H9 (cell line): ENCODE data around the gene PCDHGA9. TPM values are rescaled to one million over a fixed set of nuclear protein-coding genes. Genes with fewer than 3 reads are reported as not detected.

Source experiments
- DNase-seq: peaks from one replicate; pipeline ENCODE4 v3.0.0-alpha.2; 2017
- H2AFZ ChIP-seq: one replicate; pipeline ENCODE4 v1.6.1; 2013; ENCODE audit warnings: mild to moderate bottlenecking, low read length, control low read depth, moderate library complexity
- H2AK5ac ChIP-seq: 2 replicates; pipeline ENCODE4 v1.6.1; 2013; ENCODE audit warnings: low read length, control low read depth, mixed read lengths; ENCODE audit not compliant: insufficient read length
- H2BK120ac ChIP-seq: one replicate; pipeline ENCODE4 v1.6.1; 2013; ENCODE audit warnings: low read depth, mild to moderate bottlenecking, low read length, control low read depth, inconsistent platforms; ENCODE audit not compliant: poor library complexity, severe bottlenecking
- H2BK12ac ChIP-seq: 2 replicates; pipeline ENCODE4 v1.6.1; 2013; ENCODE audit warnings: low read length, control low read depth, mixed read lengths, low read depth; ENCODE audit not compliant: insufficient read length
- H2BK15ac ChIP-seq: 2 replicates; pipeline ENCODE4 v1.6.1; 2013; ENCODE audit warnings: low read depth, low read length, control low read depth
- H2BK20ac ChIP-seq: one replicate; pipeline ENCODE4 v1.6.1; 2013; ENCODE audit warnings: low read depth, mild to moderate bottlenecking, low read length, control low read depth, inconsistent platforms; ENCODE audit not compliant: poor library complexity, severe bottlenecking
- H2BK5ac ChIP-seq: 2 replicates; pipeline ENCODE4 v1.6.1; 2013; ENCODE audit warnings: low read length, control low read depth, mixed read lengths; ENCODE audit not compliant: insufficient read length
- H3K14ac ChIP-seq: 2 replicates; pipeline ENCODE4 v1.6.1; 2013; ENCODE audit warnings: low read length, control low read depth; ENCODE audit not compliant: insufficient read depth
- H3K18ac ChIP-seq: 2 replicates; pipeline ENCODE4 v1.6.1; 2013; ENCODE audit warnings: low read depth, mild to moderate bottlenecking, mixed read lengths, low read length, control low read depth; ENCODE audit not compliant: insufficient read length
- H3K23ac ChIP-seq: 2 replicates; pipeline ENCODE4 v1.6.1; 2013; ENCODE audit warnings: low read length, control low read depth, mixed read lengths, low read depth; ENCODE audit not compliant: insufficient read length
- H3K23me2 ChIP-seq: 2 replicates; pipeline ENCODE4 v1.6.1; 2013; ENCODE audit warnings: low read depth, mild to moderate bottlenecking, mixed read lengths, low read length, control low read depth; ENCODE audit not compliant: insufficient read length, poor library complexity, severe bottlenecking
- H3K27ac ChIP-seq: 2 replicates; pipeline ENCODE4 v1.5.1; 2013; ENCODE audit warnings: low read length, control low read depth, mixed read lengths, low read depth; ENCODE audit not compliant: insufficient read length
- H3K27me3 ChIP-seq: 2 replicates; pipeline ENCODE4 v1.6.1; 2013; ENCODE audit warnings: low read length, control low read depth, inconsistent platforms; ENCODE audit not compliant: insufficient read depth
- H3K4ac ChIP-seq: 2 replicates; pipeline ENCODE4 v1.6.1; 2013; ENCODE audit warnings: low read depth, mild to moderate bottlenecking, control low read depth, inconsistent platforms, low read length, moderate library complexity
- H3K4me1 ChIP-seq: 2 replicates; pipeline ENCODE4 v1.6.1; 2013; ENCODE audit warnings: low read length, control low read depth, inconsistent platforms; ENCODE audit not compliant: insufficient read depth
- H3K4me2 ChIP-seq: 2 replicates; pipeline ENCODE4 v1.6.1; 2013; ENCODE audit warnings: low read length, control low read depth, mixed read lengths; ENCODE audit not compliant: insufficient read length, insufficient read depth
- H3K56ac ChIP-seq: 2 replicates; pipeline ENCODE4 v1.6.1; 2013; ENCODE audit warnings: low read depth, mild to moderate bottlenecking, mixed read lengths, low read length, control low read depth; ENCODE audit not compliant: insufficient read length
- H3K79me1 ChIP-seq: 2 replicates; pipeline ENCODE4 v1.6.1; 2013; ENCODE audit warnings: low read depth, mild to moderate bottlenecking, moderate library complexity, low read length, control low read depth, inconsistent platforms; ENCODE audit not compliant: insufficient read depth, poor library complexity, severe bottlenecking
- H3K79me2 ChIP-seq: 2 replicates; pipeline ENCODE4 v1.6.1; 2013; ENCODE audit warnings: low read length, control low read depth, inconsistent platforms; ENCODE audit not compliant: insufficient read depth
- H3K9ac ChIP-seq: 2 replicates; pipeline ENCODE4 v1.6.1; 2013; ENCODE audit warnings: low read length, control low read depth, mixed read lengths; ENCODE audit not compliant: insufficient read length; ENCODE audit errors: extremely low read depth
- H3K9me3 ChIP-seq: one replicate; pipeline ENCODE4 v1.6.1; 2013; ENCODE audit warnings: low read depth, low read length, inconsistent platforms; ENCODE audit not compliant: control insufficient read depth
- H3T11ph ChIP-seq: one replicate; pipeline ENCODE4 v1.6.1; 2013; ENCODE audit warnings: mild to moderate bottlenecking, low read length, control low read depth, inconsistent platforms
- H4K20me1 ChIP-seq: one replicate; pipeline ENCODE4 v1.6.1; 2013; ENCODE audit not compliant: control insufficient read depth, insufficient read length, insufficient read depth
- H4K5ac ChIP-seq: 2 replicates; pipeline ENCODE4 v1.6.1; 2013; ENCODE audit warnings: low read depth, mild to moderate bottlenecking, mixed read lengths, low read length, control low read depth; ENCODE audit not compliant: insufficient read length
- H4K8ac ChIP-seq: replicated peaks from 2 replicates; pipeline ENCODE4 v1.6.1; 2013; ENCODE audit warnings: low read length, control low read depth, mixed read lengths, low read depth; ENCODE audit not compliant: insufficient read length
- H4K91ac ChIP-seq: 2 replicates; pipeline ENCODE4 v1.6.1; 2013; ENCODE audit warnings: low read depth, mild to moderate bottlenecking, moderate library complexity, mixed read lengths, low read length, control low read depth; ENCODE audit not compliant: insufficient read length
- H3K27ac Mint-ChIP-seq, 3 experiments: 2 replicates in 2 of 3; 3 replicates in 1 of 3; pipeline ENCODE4 v1.8.0; 2020 to 2021; ENCODE audit warnings: mixed read lengths in 3 of 3, mild to moderate bottlenecking in 1 of 3, moderate library complexity in 1 of 3
- H3K27me3 Mint-ChIP-seq: 2 replicates; pipeline ENCODE4 v1.8.0; 2021; ENCODE audit warnings: low read depth, mild to moderate bottlenecking, moderate library complexity, mixed read lengths
- H3K36me3 Mint-ChIP-seq, 3 experiments: 2 replicates in 2 of 3; 3 replicates in 1 of 3; pipeline ENCODE4 v1.8.0; 2020 to 2021; ENCODE audit warnings: low read depth in 3 of 3, mixed read lengths in 3 of 3; ENCODE audit not compliant: insufficient read depth in 1 of 3
- H3K4me1 Mint-ChIP-seq, 2 experiments: 2 replicates each; pipeline ENCODE4 v1.8.0; 2020; ENCODE audit warnings: mixed read lengths in 2 of 2
- H3K4me3 Mint-ChIP-seq, 2 experiments: 2 replicates in 1 of 2; 3 replicates in 1 of 2; pipeline ENCODE4 v1.8.0; 2020 to 2021; ENCODE audit warnings: mild to moderate bottlenecking in 2 of 2, mixed read lengths in 2 of 2, moderate library complexity in 1 of 2
- H3K9me3 Mint-ChIP-seq, 2 experiments: 2 replicates in 1 of 2; 3 replicates in 1 of 2; pipeline ENCODE4 v1.8.0; 2020; ENCODE audit warnings: mild to moderate bottlenecking in 2 of 2, mixed read lengths in 2 of 2, moderate library complexity in 1 of 2
- CTCF ChIP-seq: fragments of 200-600 bp; sonication (generic); conservative IDR thresholded peaks from 3 replicates; pipeline ENCODE4 v1.8.0; 2021; ENCODE audit warnings: antibody characterized with exemption, mild to moderate bottlenecking
- WGBS: extraction: QIAGEN DNeasy Blood & Tissue Kit; methylation state at CpG from one replicate; pipeline ENCODE4 v1.1.7; 2013; ENCODE audit warnings: missing lambda C conversion rate, low lambda C conversion rate, mixed read lengths; ENCODE audit not compliant: insufficient read length; ENCODE audit errors: extremely low coverage; 5-methylcytosine and 5-hydroxymethylcytosine counted together
- total RNA-seq: library from RNA; stranded (reverse); gene quantifications from 2 replicates; pipeline ENCODE4 v1.2.1, GENCODE V29; 2021

Gene PCDHGA9
- total RNA-seq, 1 experiment from 2014 or later = 1.3 TPM

GRCh38 chr5:141382469-141383294 lies 19.9 kb upstream of the PCDHGA9 start, which contains the start of gene PCDHGA7:
Gene PCDHGA7 (plus strand): TSS chr5:141382742. CDS start chr5:141382900, 158 bp downstream.
- H2BK20ac ChIP-seq = no peak within 1 kb of the TSS
- H3T11ph ChIP-seq = no peak within 1 kb of the TSS
- H2BK15ac ChIP-seq = no peak within 1 kb of the TSS
- H3K18ac ChIP-seq = no peak within 1 kb of the TSS
- H3K4me1 ChIP-seq = no peaks in the 10 kb centered on the region
- H2BK5ac ChIP-seq = no peak within 1 kb of the TSS
- no peak within 1 kb of the TSS for H3K4ac ChIP-seq
- no peak within 1 kb of the TSS for H3K4me3 Mint-ChIP-seq
- H3K79me2 ChIP-seq = no peaks in the 10 kb centered on the region
- no CpG with 5 or more reads among the region's 37 CpGs for WGBS
- no peaks in the 10 kb centered on the region for H3K27me3 ChIP-seq
- H3K36me3 Mint-ChIP-seq = peaks cover 12 to 34% (median 22%) of the 10 kb centered on the region in 3 experiments; a peak in 6 of 7 replicates
- TF ChIP-seq CTCF = no peak
- H3K4me1 Mint-ChIP-seq = no peaks in the 10 kb centered on the region
- no peaks in the 10 kb centered on the region for H3K23me2 ChIP-seq
- H2BK120ac ChIP-seq = no peak within 1 kb of the TSS
- DNase-seq = no peak
- H3K9me3 ChIP-seq = peaks cover 21% of the 10 kb centered on the region
- H2BK12ac ChIP-seq = no peak within 1 kb of the TSS
- H3K27ac ChIP-seq = no peak within 1 kb of the TSS
- no peak within 1 kb of the TSS for H4K8ac ChIP-seq
- H3K56ac ChIP-seq = no peak within 1 kb of the TSS
- no peak within 1 kb of the TSS for H4K5ac ChIP-seq
- H3K14ac ChIP-seq = no peak within 1 kb of the TSS
- H4K91ac ChIP-seq = no peak within 1 kb of the TSS
- no peak within 1 kb of the TSS for H3K4me2 ChIP-seq
- peaks cover 66% of the 10 kb centered on the region in 2 experiments for H3K9me3 Mint-ChIP-seq
- no peak within 1 kb of the TSS for H3K9ac ChIP-seq
- H3K27ac Mint-ChIP-seq = no peak within 1 kb of the TSS
- no peaks in the 10 kb centered on the region for H4K20me1 ChIP-seq
- H3K27me3 Mint-ChIP-seq = peaks cover 5% of the 10 kb centered on the region; the same call in 1 of the 2 replicates
- H2AK5ac ChIP-seq = no peak within 1 kb of the TSS
- H3K79me1 ChIP-seq = no peaks in the 10 kb centered on the region
- H3K23ac ChIP-seq = no peak within 1 kb of the TSS
- H2AFZ ChIP-seq = no peak within 1 kb of the TSS
